ENCODE results near the gene NPW.

NPW gene

GRCh38 chr16:2061023-2061422, 41.4 kb downstream of the NPW start:
- Histone ChIP-seq H3K4me3 (no peak overlapping the region), H3K27ac (no peak overlapping the region)

GRCh38 chr16:2061526-2061925, 41.9 kb downstream of the NPW start:
- H3K4me3 ChIP-seq: no peak overlapping the region
- H3K27ac ChIP-seq: no peak overlapping the region

GRCh38 chr16:2062801-2063200, 43.2 kb downstream of the NPW start:
- Histone ChIP-seq H3K4me3 (no peak overlapping the region), H3K27ac (no peak overlapping the region)

GRCh38 chr16:2063861-2064260, 44.3 kb downstream of the NPW start:
- Histone ChIP-seq H3K27ac (no peak overlapping the region), H3K4me3 (no peak overlapping the region)

GRCh38 chr16:2064368-2064945, 44.9 kb downstream of the NPW start:
- H3K27ac ChIP-seq: no peak overlapping the region

GRCh38 chr16:2066139-2066538, 46.6 kb downstream of the NPW start:
- H3K4me3 ChIP-seq: no peak overlapping the region

More at GRCh38 chr16:2064368-2064945, 44.9 kb downstream of the NPW start:
- no peak overlapping the region for H3K4me3 ChIP-seq

More at GRCh38 chr16:2066139-2066538, 46.6 kb downstream of the NPW start:
- H3K27ac ChIP-seq: no peak overlapping the region
